GM23248 (cell line): Measurements from ENCODE around the gene ADGRV1.

ENCODE experiments used
- EZH2 ChIP-seq: fragments of 200-600 bp; sonication (generic); IDR thresholded peaks from 2 replicates; pipeline ENCODE4 v1.6.1; 2018; ENCODE audit warnings: antibody characterized with exemption, mild to moderate bottlenecking; ENCODE audit not compliant: insufficient read depth, poor library complexity, severe bottlenecking
- EZH2phosphoT487 ChIP-seq: fragments of 200-600 bp; sonication (generic); IDR thresholded peaks from 2 replicates; pipeline ENCODE4 v1.6.1; 2018; ENCODE audit warnings: antibody characterized with exemption, moderate library complexity, mild to moderate bottlenecking, low read depth; ENCODE audit not compliant: insufficient read depth

- TF ChIP-seq EZH2 = no peak
- TF ChIP-seq EZH2phosphoT487 = 0 out of 2 replicates have a peak, but pooled peaks have one; percentile 22
Measured at GRCh38 chr5:91074615-91075014, 516.0 kb downstream of the ADGRV1 start.
